Measurements from ENCODE around the gene ATN1. TPM values are rescaled to one million over a fixed set of nuclear protein-coding genes. Genes with fewer than 3 reads are reported as not detected.

ATN1 gene
- total and polyA plus RNA-seq, 9 of the 15 experiments (the other 6 are each of a cell fraction or from before 2014, with no cell fraction given) = 0.15 to 49.8 (median 2.7) TPM

- intact Hi-C loops (cut with micrococcal nuclease) = no loop called here
- peak overlapping the region; percentile 55; the same call in 1 of the 2 replicates for H2AFZ ChIP-seq (ENCODE audit: low read depth, low read length)
- H3K27me3 ChIP-seq (ENCODE audit: control insufficient read depth in 2 of 2, insufficient read depth in 2 of 2, low read length in 2 of 2) = no peaks in the 10 kb centered on the region
- TF ChIP-seq ZNF408 (CRISPR knock-in tag; IDR thresholded peaks at IDR 0.05; ENCODE audit: low read depth) = no peak
- no peak for TF ChIP-seq HNRNPL (IDR thresholded peaks at IDR 0.05; ENCODE audit: low read depth, low read length)
- no peak for TF ChIP-seq SAP30 (IDR thresholded peaks at IDR 0.05; ENCODE audit: borderline replicate concordance, insufficient read depth, low read depth, low read length, poor library complexity, severe bottlenecking)
- H3K4me2 ChIP-seq (ENCODE audit: insufficient read depth, low read length) = no peak overlapping the region
- H3K9me3 ChIP-seq (replicated peaks; ENCODE audit: control insufficient read depth, insufficient read depth, low read depth, low read length) = no peaks in the 10 kb centered on the region
- no peaks in the 10 kb centered on the region for H4K20me1 ChIP-seq (replicated peaks; ENCODE audit: control insufficient read depth, insufficient read depth, low read length)
- FAIRE-seq = no peak
- no peak overlapping the region for H3K27ac ChIP-seq (ENCODE audit: extremely low read depth, low read depth, low read length)
- H3K9ac ChIP-seq (ENCODE audit: insufficient read depth in 1 of 2, low read depth in 2 of 2, low read length in 2 of 2) = no peak overlapping the region
- no peak for DNase-seq (ENCODE audit: extremely low read depth in 1 of 4, low spot score in 3 of 4)
- ChIA-PET POLR2A (no interaction called here), CTCF (ENCODE audit: low intra/inter-chr PET ratio) (no interaction called here)
- no TSS peak for BruUV-seq (replicated peaks)
- 49% methylated on average over 2 of the region's 3 CpGs for WGBS (ENCODE audit: insufficient coverage, low coverage, missing lambda C conversion rate)
- peaks cover 13 to 14% of the 10 kb centered on the region in 2 experiments for H3K4me1 ChIP-seq (replicated peaks in 1 of 2; ENCODE audit: control insufficient read depth in 2 of 2, insufficient read depth in 2 of 2, low read length in 2 of 2)
- ATAC-seq = no peak
- no peaks in the 10 kb centered on the region for H3K36me3 ChIP-seq (ENCODE audit: control insufficient read depth, insufficient read depth, low read length)
- H3K79me2 ChIP-seq (ENCODE audit: control insufficient read depth, insufficient read depth, low read length) = 0 out of 3 replicates have a peak, but pooled peaks cover 2% of the 10 kb centered on the region
- no peak overlapping the region for H3K4me3 ChIP-seq
- in situ Hi-C loops (cut with MboI) = no loop called here
- no peaks in the 10 kb centered on the region for H3K9me1 ChIP-seq (ENCODE audit: control insufficient read depth, insufficient read depth, low read length)
Observed at GRCh38 chr12:6894321-6894720, 33.4 kb upstream of the ATN1 start.

- ChIA-PET POLR2A (interaction anchor here (0.6 kb wide), 1 partner anchor 15 kb away, joined by 3 read pairs; no protein-coding TSS in a partner anchor), CTCF (ENCODE audit: low intra/inter-chr PET ratio) (no interaction called here)
- no peaks in the 10 kb centered on the region for H4K20me1 ChIP-seq (replicated peaks; ENCODE audit: control insufficient read depth, insufficient read depth, low read length)
- intact Hi-C loops (cut with micrococcal nuclease) (no loop called here), in situ Hi-C loops (cut with MboI) (no loop called here)
- H3K4me2 ChIP-seq (ENCODE audit: insufficient read depth, low read length) = peak overlapping the region; percentile 38
- WGBS (ENCODE audit: insufficient coverage, low coverage, missing lambda C conversion rate) = 37% methylated on average over 6 of the region's 6 CpGs
- no peaks in the 10 kb centered on the region; the same call in 1 of the 2 replicates for H3K9me3 ChIP-seq (replicated peaks; ENCODE audit: control insufficient read depth, insufficient read depth, low read depth, low read length)
- FAIRE-seq (peak; percentile 51), DNase-seq (ENCODE audit: extremely low read depth in 1 of 4, low spot score in 3 of 4) (no peak), ATAC-seq (peak; percentile 25; the same call in 1 of the 3 replicates)
- H3K9ac ChIP-seq (ENCODE audit: insufficient read depth in 1 of 2, low read depth in 2 of 2, low read length in 2 of 2) = peak overlapping the region in 1 of 2 experiments; percentile 68; a peak in 1 of 4 replicates
- H3K9me1 ChIP-seq (ENCODE audit: control insufficient read depth, insufficient read depth, low read length) = no peaks in the 10 kb centered on the region
- H2AFZ ChIP-seq (ENCODE audit: low read depth, low read length) = peak overlapping the region; percentile 77
- H3K36me3 ChIP-seq (ENCODE audit: control insufficient read depth, insufficient read depth, low read length) = no peaks in the 10 kb centered on the region
- H3K4me3 ChIP-seq = no peak overlapping the region
- H3K4me1 ChIP-seq (replicated peaks in 1 of 2; ENCODE audit: control insufficient read depth in 2 of 2, insufficient read depth in 2 of 2, low read length in 2 of 2) = peaks cover 5 to 13% of the 10 kb centered on the region in 2 experiments
- no peaks in the 10 kb centered on the region for H3K79me2 ChIP-seq (ENCODE audit: control insufficient read depth, insufficient read depth, low read length)
- no peak overlapping the region for H3K27ac ChIP-seq (ENCODE audit: extremely low read depth, low read depth, low read length)
- BruUV-seq (replicated peaks) = no TSS peak
- H3K27me3 ChIP-seq (ENCODE audit: control insufficient read depth in 2 of 2, insufficient read depth in 2 of 2, low read length in 2 of 2) = no peaks in the 10 kb centered on the region
- TF ChIP-seq PBX2 (CRISPR knock-in tag; IDR thresholded peaks at IDR 0.05; ENCODE audit: low read depth) (no peak), PBX2 (tag; conservative IDR thresholded peaks at IDR 0.05; ENCODE audit: low read depth) (no peak), KHSRP (IDR thresholded peaks at IDR 0.05) (no peak), ZBTB11 (CRISPR knock-in tag; IDR thresholded peaks at IDR 0.05) (no peak), CREB1 (IDR thresholded peaks at IDR 0.05) (no peak), CREB1 (CRISPR knock-in tag; IDR thresholded peaks at IDR 0.05) (no peak)
Observed at GRCh38 chr12:6896846-6897435, 30.8 kb upstream of the ATN1 start.

Data from K562 (cell line).